HG02973 (cell line): ENCODE data around the gene CADPS.

Experiments used
- ATAC-seq: cut with Tn5 transposase; IDR thresholded peaks from one replicate; pipeline ENCODE4 v1.9.1; 2021; ENCODE audit warnings: moderate library complexity; ENCODE audit not compliant: unreplicated experiment

The CADPS gene

DNA sequence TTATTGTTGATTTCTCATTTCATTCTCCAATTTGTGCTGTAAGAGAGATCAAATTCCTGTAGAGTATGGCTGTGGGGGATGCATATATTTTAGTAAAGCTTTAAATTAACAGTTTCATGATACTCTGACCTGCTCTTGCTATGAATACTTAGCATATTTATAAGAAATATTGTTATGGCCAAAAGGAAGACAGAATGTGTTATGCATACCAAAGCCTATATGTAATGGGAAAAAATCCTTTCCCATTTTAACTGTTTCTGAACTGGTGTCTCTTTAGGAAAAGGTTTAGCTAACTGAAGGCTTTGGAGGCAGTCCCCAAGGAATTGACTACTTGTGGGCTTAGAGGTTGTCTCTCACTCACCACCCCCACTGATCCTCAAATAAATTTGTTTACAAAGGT lies 59.2 kb downstream of the CADPS start:
- no peak for ATAC-seq

GRCh38 chr3:62812631-62813030 lies 62.6 kb downstream of the CADPS start:
- no peak for ATAC-seq

DNA sequence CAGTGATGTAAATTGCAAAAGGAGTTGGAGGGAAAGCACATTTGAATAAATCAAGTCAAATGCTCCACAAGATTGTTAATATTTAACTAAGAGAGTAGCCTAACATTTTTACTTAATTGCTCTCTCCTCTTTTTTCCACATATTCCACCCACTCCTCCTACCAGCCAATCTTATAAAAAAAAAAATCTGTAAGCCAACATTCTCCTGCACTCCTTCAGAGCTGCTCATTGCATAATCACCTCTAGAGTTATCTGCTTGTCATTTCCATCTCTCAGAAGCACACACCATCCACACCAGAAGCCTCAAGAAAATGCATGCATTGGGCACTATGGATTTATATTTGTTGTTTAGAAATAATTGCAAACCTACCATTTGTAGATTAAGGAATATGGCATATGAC lies 64.1 kb downstream of the CADPS start:
- ATAC-seq: no peak

DNA sequence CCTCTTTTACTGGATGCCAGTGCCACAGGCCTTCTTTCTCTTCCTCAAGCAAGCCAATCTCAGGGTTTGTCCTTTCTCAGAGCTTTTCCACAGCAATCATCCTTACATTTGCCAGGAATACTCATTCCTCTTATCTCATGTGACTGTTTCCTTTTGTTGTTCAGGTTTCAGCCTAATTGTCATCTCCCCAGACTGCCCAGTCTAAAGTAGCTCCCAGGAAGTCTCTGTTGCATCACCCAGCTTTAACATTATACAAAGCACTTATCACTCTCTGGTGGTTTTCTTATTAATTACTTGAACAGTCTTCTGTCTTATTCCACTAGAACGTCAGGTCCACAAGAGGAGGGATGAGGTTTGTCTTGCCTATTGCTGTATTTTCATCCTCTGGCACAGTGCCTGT lies 65.8 kb downstream of the CADPS start:
- no peak for ATAC-seq

DNA sequence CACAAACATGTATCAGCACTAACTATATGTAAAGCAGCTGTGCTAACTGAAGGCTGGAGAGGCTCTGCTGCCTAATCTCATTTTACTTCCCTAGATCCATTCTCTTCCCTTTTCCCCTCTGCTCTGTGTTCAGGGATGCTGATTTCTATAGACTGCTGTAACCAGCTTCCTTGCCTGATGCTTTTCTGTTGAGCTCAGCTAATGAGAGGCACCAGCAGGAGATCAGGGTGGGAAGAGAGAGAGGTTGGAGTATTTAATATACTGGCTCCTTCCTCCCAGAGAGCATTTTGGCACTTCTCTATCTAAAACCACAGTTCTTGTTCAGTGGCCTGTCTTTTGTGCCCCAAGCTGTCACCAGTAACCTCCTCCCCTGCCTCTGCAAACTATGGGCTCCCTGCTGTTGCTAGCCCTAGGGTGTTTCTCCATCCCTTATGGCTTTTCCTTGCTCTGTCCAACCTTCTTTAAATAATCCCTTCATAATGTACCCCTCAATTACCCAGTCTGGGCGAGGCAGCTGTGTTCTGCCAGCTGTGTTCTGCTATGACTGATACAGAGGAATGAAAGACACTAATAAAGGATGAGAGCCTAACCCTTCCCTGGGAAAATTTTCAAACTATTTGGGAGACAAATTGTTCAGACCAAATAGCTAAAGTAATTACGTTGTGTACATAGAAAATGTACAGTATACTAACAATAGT lies 69.5 kb downstream of the CADPS start:
- no peak for ATAC-seq

DNA sequence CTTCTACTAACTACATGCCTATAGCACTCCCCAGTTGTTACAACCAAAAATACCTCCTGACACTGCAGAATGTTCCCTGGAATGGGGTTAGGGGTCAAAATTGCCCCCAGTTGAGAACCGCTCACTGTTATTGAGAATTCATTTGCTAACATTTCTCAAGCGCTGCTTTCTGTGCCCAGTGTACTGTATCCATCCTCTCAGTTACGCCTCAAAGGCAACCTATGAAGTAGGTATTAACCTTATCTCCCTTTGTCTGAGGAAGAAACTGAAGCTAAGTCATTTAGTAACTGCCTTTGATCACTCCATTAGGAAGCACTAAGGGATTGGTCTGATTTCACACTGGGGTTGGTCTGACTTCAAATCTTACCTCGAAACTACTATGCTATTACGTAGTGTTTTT lies 70.1 kb downstream of the CADPS start:
- no peak for ATAC-seq

DNA sequence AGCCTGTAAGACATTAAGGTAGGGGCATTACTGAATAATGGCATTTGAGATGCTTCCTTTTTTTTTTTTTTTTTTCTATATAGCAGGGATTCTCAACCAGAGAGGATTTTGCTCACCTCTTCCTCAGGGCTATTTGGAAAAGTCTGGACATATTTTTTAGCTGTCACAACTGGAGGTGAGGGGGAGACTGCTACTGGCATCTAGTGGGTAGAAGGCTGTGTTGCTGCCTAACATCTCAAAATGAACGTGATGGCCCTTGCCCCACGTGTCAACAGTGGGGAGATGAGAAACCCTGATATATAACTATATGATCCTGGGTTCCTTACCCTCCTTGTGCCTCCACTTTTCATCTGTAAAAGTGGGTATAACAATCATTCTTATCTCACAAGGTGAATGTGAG lies 71.9 kb downstream of the CADPS start:
- no peak for ATAC-seq

DNA sequence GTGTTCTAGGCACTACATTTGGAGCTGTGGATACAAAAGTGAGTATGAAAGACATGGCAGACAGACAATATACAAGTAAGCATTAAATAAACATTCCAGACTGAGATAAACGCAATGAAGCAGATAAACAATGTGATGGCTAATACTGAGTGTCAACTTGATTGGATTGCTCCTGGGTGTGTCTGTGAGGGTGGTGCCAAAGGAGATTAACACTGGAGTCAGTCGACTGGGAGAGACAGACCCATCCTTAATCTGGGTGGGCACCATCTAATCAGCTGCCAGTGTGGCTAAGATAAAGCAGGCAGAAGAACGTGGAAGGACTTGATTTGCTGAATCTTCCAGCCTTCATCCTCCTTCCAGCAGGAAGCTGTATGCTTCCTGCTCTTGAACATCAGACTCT lies 77.2 kb downstream of the CADPS start:
- ATAC-seq: no peak

GRCh38 chr3:62797132-62797531 lies 78.1 kb downstream of the CADPS start:
- no peak for ATAC-seq

GRCh38 chr3:62795978-62796657 lies 79.1 kb downstream of the CADPS start:
- no peak for ATAC-seq

DNA sequence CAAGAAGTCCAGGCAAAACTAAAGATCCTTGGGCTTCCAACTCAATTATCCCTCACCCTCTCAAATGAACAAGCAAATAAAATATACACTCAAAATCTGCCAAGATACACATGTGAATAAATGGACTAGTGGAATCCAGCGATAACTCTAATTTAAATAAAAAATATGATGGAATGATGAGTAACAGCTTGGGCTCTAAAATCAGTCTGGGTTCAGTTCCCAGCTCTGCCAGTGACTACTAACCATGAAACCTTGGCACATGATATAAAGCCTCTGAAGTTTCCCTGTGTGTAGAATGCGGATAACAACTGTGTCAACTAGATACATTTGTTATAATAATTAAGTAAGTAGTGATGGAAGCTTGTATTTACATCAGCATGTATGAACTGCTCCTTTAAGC lies 81.3 kb downstream of the CADPS start:
- no peak for ATAC-seq

DNA sequence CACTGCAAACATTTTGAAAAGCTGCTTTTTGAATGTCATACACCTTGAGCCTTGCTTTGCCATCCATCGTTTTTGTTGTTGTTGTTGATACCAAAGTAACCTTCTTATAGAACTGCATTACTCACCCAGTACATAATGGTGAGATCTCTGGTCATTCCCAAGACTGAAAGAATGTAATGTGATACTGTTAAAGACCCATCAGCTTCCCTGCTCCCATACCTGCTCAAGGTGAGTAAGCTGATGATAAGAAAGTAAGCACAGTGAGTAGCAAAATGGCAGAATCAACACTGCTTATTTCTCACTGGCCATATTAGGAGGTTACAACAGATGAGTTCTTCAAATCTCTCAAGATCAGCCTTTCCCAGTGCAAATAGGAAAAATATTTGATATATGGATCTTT lies 89.8 kb downstream of the CADPS start:
- no peak for ATAC-seq

- ATAC-seq: no peak
These were observed 94.1 kb downstream of the CADPS start for GRCh38 chr3:62781121-62781520.

GRCh38 chr3:62777674-62778073 lies 97.5 kb downstream of the CADPS start:
- no peak for ATAC-seq

- ATAC-seq: no peak
These were observed 98.1 kb downstream of the CADPS start for GRCh38 chr3:62777130-62777529.

GRCh38 chr3:62774221-62774620 lies 101.0 kb downstream of the CADPS start:
- no peak for ATAC-seq

DNA sequence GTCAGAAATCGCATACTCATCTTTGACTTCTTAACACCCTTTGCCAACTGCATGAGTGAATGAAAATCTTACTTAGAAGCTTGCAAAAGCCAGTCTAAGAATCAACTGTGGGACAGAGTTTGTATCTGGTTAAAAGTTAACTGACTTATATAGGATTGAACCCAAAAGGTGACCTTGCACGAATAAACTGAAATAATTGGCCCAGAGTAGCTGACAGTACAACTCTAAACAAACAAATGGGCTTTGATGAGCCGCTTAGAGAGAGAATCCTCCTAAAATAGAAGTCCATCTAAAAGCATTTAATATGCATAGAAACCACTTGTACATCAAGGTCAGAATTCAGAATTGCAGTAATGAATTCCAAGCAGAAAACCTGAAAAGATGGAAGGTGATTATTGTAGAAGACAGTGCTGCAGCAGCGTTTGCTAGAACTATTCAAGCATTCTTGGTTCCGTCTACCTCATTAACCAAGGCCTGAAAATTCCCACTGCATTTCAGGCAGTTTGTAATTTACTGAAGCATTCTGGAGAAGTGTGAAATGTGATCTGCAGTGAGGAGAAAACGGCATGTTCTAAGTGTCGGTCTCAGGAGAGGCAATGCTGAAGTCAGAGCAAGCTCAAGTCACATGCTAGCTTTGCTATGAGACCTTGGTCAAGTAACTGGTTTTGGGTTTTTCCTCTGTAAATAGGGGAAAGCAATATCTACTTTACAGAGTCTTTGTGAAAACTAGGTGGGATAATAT lies 103.7 kb downstream of the CADPS start:
- no peak for ATAC-seq

- ATAC-seq: no peak
These were observed 106.3 kb downstream of the CADPS start for GRCh38 chr3:62768896-62769295.

GRCh38 chr3:62761711-62762110 lies 113.5 kb downstream of the CADPS start:
- ATAC-seq: no peak

DNA sequence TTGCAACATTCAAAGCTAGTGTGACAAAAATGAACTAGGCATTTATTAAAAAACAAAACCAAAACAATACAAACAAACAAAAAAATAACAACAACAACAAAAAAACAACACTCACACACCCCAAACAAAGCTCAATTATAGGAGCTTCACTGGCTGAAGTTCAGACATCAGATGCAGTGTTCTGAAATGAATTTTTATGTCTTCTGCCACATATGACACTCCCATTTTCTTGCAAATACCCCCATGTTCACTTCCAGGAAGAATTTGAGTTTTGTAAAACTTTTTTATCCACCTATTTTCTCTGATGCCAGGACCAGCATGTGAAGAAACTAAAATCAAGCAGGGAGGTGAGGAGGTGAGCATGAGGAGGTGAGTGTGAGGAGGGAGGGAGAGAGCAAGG lies 113.9 kb downstream of the CADPS start:
- ATAC-seq: no peak

GRCh38 chr3:62758296-62759066 lies 116.7 kb downstream of the CADPS start:
- no peak for ATAC-seq
